ENCODE measurements around the gene NBAS.

DNA sequence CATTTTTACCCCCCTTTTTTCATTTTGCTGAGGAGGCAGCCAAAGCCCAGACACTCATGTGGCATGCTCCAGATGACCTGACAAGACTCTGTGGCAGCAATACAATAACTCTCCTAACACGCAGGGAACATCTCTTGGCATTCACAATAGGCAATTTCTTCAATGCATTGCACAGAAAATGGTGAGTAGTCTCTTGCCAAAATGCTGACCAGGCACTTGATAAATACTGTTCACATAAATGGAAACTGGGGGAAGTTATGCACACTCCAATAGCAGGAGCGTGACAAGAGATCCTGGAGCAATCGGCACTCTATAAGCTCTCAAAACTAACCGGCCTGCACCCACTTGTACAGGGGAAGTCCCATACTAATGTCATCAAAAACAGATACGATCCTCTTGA lies 66.3 kb downstream of the NBAS start:
- TF ChIP-seq, protein P1, sequence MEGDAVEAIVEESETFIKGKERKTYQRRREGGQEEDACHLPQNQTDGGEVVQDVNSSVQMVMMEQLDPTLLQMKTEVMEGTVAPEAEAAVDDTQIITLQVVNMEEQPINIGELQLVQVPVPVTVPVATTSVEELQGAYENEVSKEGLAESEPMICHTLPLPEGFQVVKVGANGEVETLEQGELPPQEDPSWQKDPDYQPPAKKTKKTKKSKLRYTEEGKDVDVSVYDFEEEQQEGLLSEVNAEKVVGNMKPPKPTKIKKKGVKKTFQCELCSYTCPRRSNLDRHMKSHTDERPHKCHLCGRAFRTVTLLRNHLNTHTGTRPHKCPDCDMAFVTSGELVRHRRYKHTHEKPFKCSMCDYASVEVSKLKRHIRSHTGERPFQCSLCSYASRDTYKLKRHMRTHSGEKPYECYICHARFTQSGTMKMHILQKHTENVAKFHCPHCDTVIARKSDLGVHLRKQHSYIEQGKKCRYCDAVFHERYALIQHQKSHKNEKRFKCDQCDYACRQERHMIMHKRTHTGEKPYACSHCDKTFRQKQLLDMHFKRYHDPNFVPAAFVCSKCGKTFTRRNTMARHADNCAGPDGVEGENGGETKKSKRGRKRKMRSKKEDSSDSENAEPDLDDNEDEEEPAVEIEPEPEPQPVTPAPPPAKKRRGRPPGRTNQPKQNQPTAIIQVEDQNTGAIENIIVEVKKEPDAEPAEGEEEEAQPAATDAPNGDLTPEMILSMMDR (IDR thresholded peaks at IDR 0.05 in 4 of 5, conservative IDR thresholded peaks at IDR 0.05 in 1 of 5) = no peak
- no peak for TF ChIP-seq POLR2A (IDR thresholded peaks at IDR 0.05)
